H9 (cell line): ENCODE results near the gene TTC23. TPM values are rescaled to one million over a fixed set of nuclear protein-coding genes. Genes with fewer than 3 reads are reported as not detected.

ENCODE experiments used
- DNase-seq: peaks from one replicate; pipeline ENCODE4 v3.0.0-alpha.2; 2017
- H2AFZ ChIP-seq: one replicate; pipeline ENCODE4 v1.6.1; 2013; ENCODE audit warnings: mild to moderate bottlenecking, low read length, control low read depth, moderate library complexity
- H2AK5ac ChIP-seq: 2 replicates; pipeline ENCODE4 v1.6.1; 2013; ENCODE audit warnings: low read length, control low read depth, mixed read lengths; ENCODE audit not compliant: insufficient read length
- H2BK120ac ChIP-seq: one replicate; pipeline ENCODE4 v1.6.1; 2013; ENCODE audit warnings: low read depth, mild to moderate bottlenecking, low read length, control low read depth, inconsistent platforms; ENCODE audit not compliant: poor library complexity, severe bottlenecking
- H2BK12ac ChIP-seq: 2 replicates; pipeline ENCODE4 v1.6.1; 2013; ENCODE audit warnings: low read length, control low read depth, mixed read lengths, low read depth; ENCODE audit not compliant: insufficient read length
- H2BK15ac ChIP-seq: 2 replicates; pipeline ENCODE4 v1.6.1; 2013; ENCODE audit warnings: low read depth, low read length, control low read depth
- H2BK20ac ChIP-seq: one replicate; pipeline ENCODE4 v1.6.1; 2013; ENCODE audit warnings: low read depth, mild to moderate bottlenecking, low read length, control low read depth, inconsistent platforms; ENCODE audit not compliant: poor library complexity, severe bottlenecking
- H2BK5ac ChIP-seq: 2 replicates; pipeline ENCODE4 v1.6.1; 2013; ENCODE audit warnings: low read length, control low read depth, mixed read lengths; ENCODE audit not compliant: insufficient read length
- H3K14ac ChIP-seq: 2 replicates; pipeline ENCODE4 v1.6.1; 2013; ENCODE audit warnings: low read length, control low read depth; ENCODE audit not compliant: insufficient read depth
- H3K18ac ChIP-seq: 2 replicates; pipeline ENCODE4 v1.6.1; 2013; ENCODE audit warnings: low read depth, mild to moderate bottlenecking, mixed read lengths, low read length, control low read depth; ENCODE audit not compliant: insufficient read length
- H3K23ac ChIP-seq: 2 replicates; pipeline ENCODE4 v1.6.1; 2013; ENCODE audit warnings: low read length, control low read depth, mixed read lengths, low read depth; ENCODE audit not compliant: insufficient read length
- H3K23me2 ChIP-seq: 2 replicates; pipeline ENCODE4 v1.6.1; 2013; ENCODE audit warnings: low read depth, mild to moderate bottlenecking, mixed read lengths, low read length, control low read depth; ENCODE audit not compliant: insufficient read length, poor library complexity, severe bottlenecking
- H3K27ac ChIP-seq: 2 replicates; pipeline ENCODE4 v1.5.1; 2013; ENCODE audit warnings: low read length, control low read depth, mixed read lengths, low read depth; ENCODE audit not compliant: insufficient read length
- H3K27me3 ChIP-seq: 2 replicates; pipeline ENCODE4 v1.6.1; 2013; ENCODE audit warnings: low read length, control low read depth, inconsistent platforms; ENCODE audit not compliant: insufficient read depth
- H3K4ac ChIP-seq: 2 replicates; pipeline ENCODE4 v1.6.1; 2013; ENCODE audit warnings: low read depth, mild to moderate bottlenecking, control low read depth, inconsistent platforms, low read length, moderate library complexity
- H3K4me1 ChIP-seq: 2 replicates; pipeline ENCODE4 v1.6.1; 2013; ENCODE audit warnings: low read length, control low read depth, inconsistent platforms; ENCODE audit not compliant: insufficient read depth
- H3K4me2 ChIP-seq: 2 replicates; pipeline ENCODE4 v1.6.1; 2013; ENCODE audit warnings: low read length, control low read depth, mixed read lengths; ENCODE audit not compliant: insufficient read length, insufficient read depth
- H3K56ac ChIP-seq: 2 replicates; pipeline ENCODE4 v1.6.1; 2013; ENCODE audit warnings: low read depth, mild to moderate bottlenecking, mixed read lengths, low read length, control low read depth; ENCODE audit not compliant: insufficient read length
- H3K79me1 ChIP-seq: 2 replicates; pipeline ENCODE4 v1.6.1; 2013; ENCODE audit warnings: low read depth, mild to moderate bottlenecking, moderate library complexity, low read length, control low read depth, inconsistent platforms; ENCODE audit not compliant: insufficient read depth, poor library complexity, severe bottlenecking
- H3K79me2 ChIP-seq: 2 replicates; pipeline ENCODE4 v1.6.1; 2013; ENCODE audit warnings: low read length, control low read depth, inconsistent platforms; ENCODE audit not compliant: insufficient read depth
- H3K9ac ChIP-seq: 2 replicates; pipeline ENCODE4 v1.6.1; 2013; ENCODE audit warnings: low read length, control low read depth, mixed read lengths; ENCODE audit not compliant: insufficient read length; ENCODE audit errors: extremely low read depth
- H3K9me3 ChIP-seq: one replicate; pipeline ENCODE4 v1.6.1; 2013; ENCODE audit warnings: low read depth, low read length, inconsistent platforms; ENCODE audit not compliant: control insufficient read depth
- H3T11ph ChIP-seq: one replicate; pipeline ENCODE4 v1.6.1; 2013; ENCODE audit warnings: mild to moderate bottlenecking, low read length, control low read depth, inconsistent platforms
- H4K20me1 ChIP-seq: one replicate; pipeline ENCODE4 v1.6.1; 2013; ENCODE audit not compliant: control insufficient read depth, insufficient read length, insufficient read depth
- H4K5ac ChIP-seq: 2 replicates; pipeline ENCODE4 v1.6.1; 2013; ENCODE audit warnings: low read depth, mild to moderate bottlenecking, mixed read lengths, low read length, control low read depth; ENCODE audit not compliant: insufficient read length
- H4K8ac ChIP-seq: replicated peaks from 2 replicates; pipeline ENCODE4 v1.6.1; 2013; ENCODE audit warnings: low read length, control low read depth, mixed read lengths, low read depth; ENCODE audit not compliant: insufficient read length
- H4K91ac ChIP-seq: 2 replicates; pipeline ENCODE4 v1.6.1; 2013; ENCODE audit warnings: low read depth, mild to moderate bottlenecking, moderate library complexity, mixed read lengths, low read length, control low read depth; ENCODE audit not compliant: insufficient read length
- H3K27ac Mint-ChIP-seq, 3 experiments: 2 replicates in 2 of 3; 3 replicates in 1 of 3; pipeline ENCODE4 v1.8.0; 2020 to 2021; ENCODE audit warnings: mixed read lengths in 3 of 3, mild to moderate bottlenecking in 1 of 3, moderate library complexity in 1 of 3
- H3K27me3 Mint-ChIP-seq: 2 replicates; pipeline ENCODE4 v1.8.0; 2021; ENCODE audit warnings: low read depth, mild to moderate bottlenecking, moderate library complexity, mixed read lengths
- H3K36me3 Mint-ChIP-seq, 3 experiments: 2 replicates in 2 of 3; 3 replicates in 1 of 3; pipeline ENCODE4 v1.8.0; 2020 to 2021; ENCODE audit warnings: low read depth in 3 of 3, mixed read lengths in 3 of 3; ENCODE audit not compliant: insufficient read depth in 1 of 3
- H3K4me1 Mint-ChIP-seq, 2 experiments: 2 replicates each; pipeline ENCODE4 v1.8.0; 2020; ENCODE audit warnings: mixed read lengths in 2 of 2
- H3K4me3 Mint-ChIP-seq, 2 experiments: 2 replicates in 1 of 2; 3 replicates in 1 of 2; pipeline ENCODE4 v1.8.0; 2020 to 2021; ENCODE audit warnings: mild to moderate bottlenecking in 2 of 2, mixed read lengths in 2 of 2, moderate library complexity in 1 of 2
- H3K9me3 Mint-ChIP-seq, 2 experiments: 2 replicates in 1 of 2; 3 replicates in 1 of 2; pipeline ENCODE4 v1.8.0; 2020; ENCODE audit warnings: mild to moderate bottlenecking in 2 of 2, mixed read lengths in 2 of 2, moderate library complexity in 1 of 2
- WGBS: extraction: QIAGEN DNeasy Blood & Tissue Kit; methylation state at CpG from one replicate; pipeline ENCODE4 v1.1.7; 2013; ENCODE audit warnings: missing lambda C conversion rate, low lambda C conversion rate, mixed read lengths; ENCODE audit not compliant: insufficient read length; ENCODE audit errors: extremely low coverage; 5-methylcytosine and 5-hydroxymethylcytosine counted together
- total RNA-seq: library from RNA; stranded (reverse); gene quantifications from 2 replicates; pipeline ENCODE4 v1.2.1, GENCODE V29; 2021
- TF ChIP-seq, protein P1 (sequence below): fragments of 200-600 bp; sonication (generic); conservative IDR thresholded peaks from 3 replicates; pipeline ENCODE4 v1.8.0; 2021; ENCODE audit warnings: antibody characterized with exemption, mild to moderate bottlenecking

Gene TTC23
- total RNA-seq, 1 experiment from 2014 or later, result 14.3 TPM

DNA sequence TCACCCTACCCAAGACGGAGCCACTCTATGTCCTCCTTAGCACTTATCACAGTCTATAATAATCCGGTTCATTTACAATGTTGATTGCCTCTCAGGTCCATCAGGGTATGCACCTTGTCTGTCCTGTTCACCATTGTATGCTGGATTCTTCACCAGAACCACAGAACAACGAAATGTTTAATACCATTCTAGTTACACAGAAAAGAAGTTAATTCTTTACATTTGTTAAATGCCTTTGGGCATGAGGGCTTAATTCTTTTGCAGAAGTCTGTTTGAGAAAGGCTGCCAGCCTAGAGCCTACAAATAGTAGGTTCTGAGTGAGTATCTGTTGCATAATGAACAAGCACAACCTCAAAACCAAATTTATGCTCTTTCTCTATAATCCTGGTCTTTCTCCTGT, 22.6 kb downstream of the TTC23 start:
- H3K9me3 Mint-ChIP-seq, result no peaks in the 10 kb centered on the region
- WGBS, result no CpG with 5 or more reads among the region's 3 CpGs
- Histone ChIP-seq H3K23ac (no peak overlapping the region), H3K56ac (no peak overlapping the region), H3K79me2 (no peaks in the 10 kb centered on the region), H3K4me2 (no peak overlapping the region), H3K9ac (no peak overlapping the region), H4K20me1 (no peaks in the 10 kb centered on the region), H2AFZ (no peak overlapping the region), H4K91ac (no peak overlapping the region), H3T11ph (no peak overlapping the region), H4K5ac (no peak overlapping the region), H3K18ac (no peak overlapping the region), H3K4me1 (no peaks in the 10 kb centered on the region), H2BK5ac (no peak overlapping the region), H2AK5ac (no peak overlapping the region), H3K4ac (no peak overlapping the region), H3K23me2 (no peaks in the 10 kb centered on the region), H3K14ac (no peak overlapping the region), H3K9me3 (no peaks in the 10 kb centered on the region), H3K27ac (no peak overlapping the region), H2BK15ac (no peak overlapping the region), H3K27me3 (no peaks in the 10 kb centered on the region), H2BK20ac (no peak overlapping the region), H3K79me1 (no peaks in the 10 kb centered on the region), H2BK12ac (no peak overlapping the region), H2BK120ac (no peak overlapping the region), H4K8ac (no peak overlapping the region)
- H3K4me1 Mint-ChIP-seq, result peaks cover 9% of the 10 kb centered on the region in 2 experiments
- TF ChIP-seq, protein P1, sequence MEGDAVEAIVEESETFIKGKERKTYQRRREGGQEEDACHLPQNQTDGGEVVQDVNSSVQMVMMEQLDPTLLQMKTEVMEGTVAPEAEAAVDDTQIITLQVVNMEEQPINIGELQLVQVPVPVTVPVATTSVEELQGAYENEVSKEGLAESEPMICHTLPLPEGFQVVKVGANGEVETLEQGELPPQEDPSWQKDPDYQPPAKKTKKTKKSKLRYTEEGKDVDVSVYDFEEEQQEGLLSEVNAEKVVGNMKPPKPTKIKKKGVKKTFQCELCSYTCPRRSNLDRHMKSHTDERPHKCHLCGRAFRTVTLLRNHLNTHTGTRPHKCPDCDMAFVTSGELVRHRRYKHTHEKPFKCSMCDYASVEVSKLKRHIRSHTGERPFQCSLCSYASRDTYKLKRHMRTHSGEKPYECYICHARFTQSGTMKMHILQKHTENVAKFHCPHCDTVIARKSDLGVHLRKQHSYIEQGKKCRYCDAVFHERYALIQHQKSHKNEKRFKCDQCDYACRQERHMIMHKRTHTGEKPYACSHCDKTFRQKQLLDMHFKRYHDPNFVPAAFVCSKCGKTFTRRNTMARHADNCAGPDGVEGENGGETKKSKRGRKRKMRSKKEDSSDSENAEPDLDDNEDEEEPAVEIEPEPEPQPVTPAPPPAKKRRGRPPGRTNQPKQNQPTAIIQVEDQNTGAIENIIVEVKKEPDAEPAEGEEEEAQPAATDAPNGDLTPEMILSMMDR, result no peak
- H3K4me3 Mint-ChIP-seq, result no peak overlapping the region
- H3K36me3 Mint-ChIP-seq, result peaks cover 3 to 19% (median 19%) of the 10 kb centered on the region in 3 experiments; a peak in 6 of 7 replicates
- H3K27me3 Mint-ChIP-seq, result no peaks in the 10 kb centered on the region
- no peak for DNase-seq
- H3K27ac Mint-ChIP-seq, result 0 out of 7 replicates have a peak overlapping the region, but pooled peaks of 2 of the 3 experiments have one; percentile 6 to 16
